ENCODE measurements around the gene GPR39.

Gene GPR39

GRCh38 chr2:132691556-132691955 lies 275.0 kb downstream of the GPR39 start:
- no peak for TF ChIP-seq CTCF (IDR thresholded peaks at IDR 0.05)
- H3K9me3 ChIP-seq (ENCODE audit: control insufficient read depth, low read length) = no peaks in the 10 kb centered on the region

GRCh38 chr2:132692816-132693215 lies 276.2 kb downstream of the GPR39 start:
- H3K27me3 ChIP-seq (ENCODE audit: control insufficient read depth, insufficient read depth, low read length) = no peaks in the 10 kb centered on the region
- no peaks in the 10 kb centered on the region for H3K79me2 ChIP-seq
- H3K36me3 ChIP-seq (ENCODE audit: control insufficient read depth, insufficient read depth, low read length) = no peaks in the 10 kb centered on the region
- H3K9ac ChIP-seq = no peak overlapping the region
- no peak for TF ChIP-seq CTCF (IDR thresholded peaks at IDR 0.05)
- H2AFZ ChIP-seq = no peak overlapping the region
- H3K4me1 ChIP-seq = no peaks in the 10 kb centered on the region
- H3K4me2 ChIP-seq (ENCODE audit: low read length) = no peak overlapping the region
- no peak overlapping the region for H3K4me3 ChIP-seq (ENCODE audit: low read depth, low read length)
- no peaks in the 10 kb centered on the region for H3K9me3 ChIP-seq (ENCODE audit: control insufficient read depth, low read length)
- H3K27ac ChIP-seq = no peak overlapping the region

More at GRCh38 chr2:132691556-132691955, 275.0 kb downstream of the GPR39 start:
- Histone ChIP-seq H3K9ac (no peak overlapping the region), H2AFZ (no peak overlapping the region), H3K27me3 (ENCODE audit: control insufficient read depth, insufficient read depth, low read length) (no peaks in the 10 kb centered on the region), H3K27ac (no peak overlapping the region), H3K79me2 (no peaks in the 10 kb centered on the region), H3K4me2 (ENCODE audit: low read length) (no peak overlapping the region), H3K4me1 (no peaks in the 10 kb centered on the region), H3K4me3 (ENCODE audit: low read depth, low read length) (no peak overlapping the region), H3K36me3 (ENCODE audit: control insufficient read depth, insufficient read depth, low read length) (no peaks in the 10 kb centered on the region)
